CD4-positive, alpha-beta T cell (primary cell): ENCODE measurements around the gene MNT. TPM values are rescaled to one million over a fixed set of nuclear protein-coding genes. Genes with fewer than 3 reads are reported as not detected.
A peak's percentile ranks its signal among the peaks of the same experiment; 100 is the strongest.

ENCODE experiments used
- ATAC-seq: fragments of 200-7000 bp; cut with Tn5 transposase; one replicate; pipeline ENCODE4 v1.10.0; 2022; ENCODE audit warnings: mild to moderate bottlenecking; ENCODE audit not compliant: poor library complexity
- CTCF ChIA-PET: fragments of 350-600 bp; sonication (Branson Sonifier 250); formaldehyde crosslinking; loops from one replicate; lab custom pipeline; 2021; ENCODE audit warnings: antibody characterized with exemption, inconsistent platforms; lab: Charles Lee
- POLR2A ChIA-PET: fragments of 350-600 bp; sonication (Branson Sonifier 250); formaldehyde crosslinking; loops from one replicate; lab custom pipeline; 2021; ENCODE audit warnings: antibody characterized with exemption, inconsistent platforms; lab: Charles Lee
- DNase-seq, 14 experiments: peaks; one replicate each; pipeline ENCODE4 v3.0.0-alpha.2; 2013 to 2020; ENCODE audit warnings: mixed read lengths in 2 of 14
- H3K27ac ChIP-seq, 2 donors: one replicate each; pipeline versions ENCODE4 v1.5.1 to v1.7.0; 2013; ENCODE audit warnings: low read length in 2 of 2, low read depth in 1 of 2, mild to moderate bottlenecking in 1 of 2
- H3K27me3 ChIP-seq, 2 experiments: 1 replicate in 1 of 2; 2 replicates in 1 of 2; pipeline versions ENCODE4 v1.6.1 to v1.7.0; 2013; ENCODE audit warnings: low read length in 2 of 2, control low read depth in 1 of 2, mild to moderate bottlenecking in 1 of 2, moderate library complexity in 1 of 2; ENCODE audit not compliant: insufficient read depth in 2 of 2, control insufficient read depth in 1 of 2
- H3K36me3 ChIP-seq: one replicate; pipeline ENCODE4 v1.6.1; 2013; ENCODE audit warnings: low read length, control low read depth; ENCODE audit not compliant: insufficient read depth
- H3K4me1 ChIP-seq: one replicate; pipeline ENCODE4 v1.6.1; 2013; ENCODE audit warnings: low read length, control low read depth; ENCODE audit not compliant: insufficient read depth
- H3K4me3 ChIP-seq: one replicate; pipeline ENCODE4 v1.5.1; 2013; ENCODE audit warnings: mild to moderate bottlenecking, low read length, moderate library complexity
- H3K9me3 ChIP-seq, 2 experiments: 1 replicate in 1 of 2; 2 replicates in 1 of 2; pipeline versions ENCODE4 v1.6.1 to v1.7.0; 2013; ENCODE audit warnings: low read length in 2 of 2, mild to moderate bottlenecking in 2 of 2, control low read depth in 1 of 2, moderate library complexity in 1 of 2; ENCODE audit not compliant: control insufficient read depth in 1 of 2, insufficient read depth in 1 of 2
- H3K27ac Mint-ChIP-seq: one replicate; pipeline ENCODE4 v1.8.0; 2020; ENCODE audit warnings: mixed read lengths
- H3K27me3 Mint-ChIP-seq: one replicate; pipeline ENCODE4 v1.8.0; 2021; ENCODE audit warnings: mixed read lengths
- H3K36me3 Mint-ChIP-seq: one replicate; pipeline ENCODE4 v1.8.0; 2021; ENCODE audit warnings: low read depth, mixed read lengths
- H3K4me1 Mint-ChIP-seq: one replicate; pipeline ENCODE4 v1.8.0; 2021; ENCODE audit warnings: low read depth, mixed read lengths
- H3K4me3 Mint-ChIP-seq: one replicate; pipeline ENCODE4 v1.8.0; 2020; ENCODE audit warnings: mild to moderate bottlenecking, mixed read lengths
- H3K9me3 Mint-ChIP-seq: one replicate; pipeline ENCODE4 v1.8.0; 2020; ENCODE audit warnings: mixed read lengths
- CTCF ChIP-seq: fragments of 200-600 bp; IDR thresholded peaks from one replicate; pipeline ENCODE4 v1.8.0; 2022; ENCODE audit warnings: antibody characterized with exemption, mild to moderate bottlenecking
- intact Hi-C, 2 experiments: fragments of 100-400 bp; cut with DNase I in 1 of 2; cut with micrococcal nuclease in 1 of 2; formaldehyde crosslinking; loops; one replicate each; pipeline versions ENCODE4 v1.15.1 to v1.9.0; 2023 to 2025; cut with DNase I, micrococcal nuclease
- total RNA-seq, 174 experiments: library from RNA in 2 of 174; stranded (reverse) in 2 of 174; gene quantifications; one replicate each; pipeline ENCODE4 v1.2.3 and lab custom pipeline; 2021 to 2026

Gene MNT
- total RNA-seq, 2 experiments from 2014 or later: 111 to 118 TPM

DNA sequence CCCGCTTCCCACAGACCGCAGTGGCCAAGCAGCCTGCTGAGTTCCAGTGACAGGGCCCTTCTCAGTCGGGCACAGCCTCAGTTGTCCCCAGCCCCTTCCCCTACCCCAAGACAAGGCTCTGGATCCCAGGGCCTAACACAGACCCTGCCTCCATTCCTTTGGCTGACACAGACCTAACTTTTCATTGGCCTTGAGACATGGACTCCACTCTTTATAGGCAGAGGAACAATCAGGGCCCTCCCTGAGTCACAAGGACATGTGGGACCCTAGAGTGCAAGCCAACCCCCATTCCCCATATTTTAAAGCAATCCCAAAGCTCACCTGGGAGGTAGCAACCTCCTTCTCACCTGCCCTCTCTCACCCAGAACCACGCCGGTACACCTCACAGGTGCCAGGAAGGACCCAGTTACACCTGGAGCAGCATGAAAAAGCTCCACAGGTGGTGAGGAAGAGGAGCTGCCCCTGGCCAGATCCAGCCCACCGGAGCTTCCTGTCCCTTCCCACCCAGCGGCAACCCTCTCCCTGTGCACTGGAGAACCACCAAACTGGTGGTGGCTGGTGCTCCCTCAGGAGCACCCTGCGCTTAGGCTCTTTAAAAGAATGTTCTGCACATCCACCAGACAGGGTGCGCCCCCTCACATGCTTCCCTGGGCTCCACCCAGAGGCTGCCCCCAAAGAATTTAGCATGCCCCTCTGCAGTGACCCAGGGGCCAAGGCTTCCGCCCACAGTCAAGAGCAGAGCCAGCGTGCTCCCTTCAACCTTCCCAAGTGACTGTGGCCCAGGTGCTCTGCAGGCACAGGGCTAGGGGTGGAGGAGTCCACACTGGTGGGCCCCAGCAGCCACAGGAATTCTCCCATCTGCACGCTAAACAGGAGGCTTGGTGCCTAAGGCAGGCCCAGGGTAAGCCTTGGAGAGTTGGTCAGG lies 3.4 kb downstream of the MNT start:
- Histone ChIP-seq H3K4me3 (peak overlapping the region; percentile 38), H3K36me3 (peaks cover 2% of the 10 kb centered on the region), H3K9me3 (no peaks in the 10 kb centered on the region), H3K27ac (peak overlapping the region in 1 of 2 donors; percentile 40), H3K4me1 (peaks cover 71% of the 10 kb centered on the region), H3K27me3 (no peaks in the 10 kb centered on the region)
- intact Hi-C loops: loop anchor here in 1 of 2 experiments (5.0 to 10.0 kb wide), 2 partner anchors 197 to 315 kb away; partner anchors contain the start of genes CLUH and PAFAH1B1
- H3K27me3 Mint-ChIP-seq: no peaks in the 10 kb centered on the region
- TF ChIP-seq CTCF: no peak
- ATAC-seq: no peak
- H3K9me3 Mint-ChIP-seq: no peaks in the 10 kb centered on the region
- no peak for DNase-seq
- peaks cover 30% of the 10 kb centered on the region for H3K36me3 Mint-ChIP-seq
- POLR2A ChIA-PET: interaction anchor here (0.7 kb wide), 1 partner anchor 342 kb away, joined by 3 read pairs; no protein-coding TSS in a partner anchor
- H3K27ac Mint-ChIP-seq: peak overlapping the region; percentile 99
- peaks cover 61% of the 10 kb centered on the region for H3K4me1 Mint-ChIP-seq
- peak overlapping the region; percentile 93 for H3K4me3 Mint-ChIP-seq
- CTCF ChIA-PET: interaction anchor here (7.8 kb wide), 1 partner anchor 15 kb away, joined by 52 read pairs; no protein-coding TSS in a partner anchor

- POLR2A ChIA-PET: no interaction called here
Measured at GRCh38 chr17:2396568-2397246, 4.2 kb downstream of the MNT start.

More at GRCh38 chr17:2396568-2397246, 4.2 kb downstream of the MNT start:
- DNase-seq: peak in 11 of 14 experiments; percentile 13 to 78 (median 43)
- H3K27me3 ChIP-seq: no peaks in the 10 kb centered on the region
- peaks cover 72% of the 10 kb centered on the region for H3K4me1 ChIP-seq
- H3K36me3 Mint-ChIP-seq: peaks cover 37% of the 10 kb centered on the region
- peak overlapping the region; percentile 99 for H3K27ac Mint-ChIP-seq
- no peak for TF ChIP-seq CTCF
- H3K4me3 Mint-ChIP-seq: peak overlapping the region; percentile 93
- no peaks in the 10 kb centered on the region for H3K9me3 Mint-ChIP-seq
- no peak for ATAC-seq
- intact Hi-C loops: loop anchor here in 1 of 2 experiments (5.0 to 10.0 kb wide), 2 partner anchors 198 to 316 kb away; partner anchors contain the start of genes CLUH and PAFAH1B1
- H3K27me3 Mint-ChIP-seq: no peaks in the 10 kb centered on the region
- H3K9me3 ChIP-seq: no peaks in the 10 kb centered on the region
- peaks cover 64% of the 10 kb centered on the region for H3K4me1 Mint-ChIP-seq
- H3K4me3 ChIP-seq: peak overlapping the region; percentile 38
- peak overlapping the region; percentile 25 to 59 for H3K27ac ChIP-seq
- CTCF ChIA-PET: no interaction called here
- peaks cover 2% of the 10 kb centered on the region for H3K36me3 ChIP-seq
